ENCODE measurements around the gene TSPAN9. TPM values are rescaled to one million over a fixed set of nuclear protein-coding genes. Genes with fewer than 3 reads are reported as not detected.

The TSPAN9 gene
- polyA plus RNA-seq, 2 of the 4 experiments (the other 2 are of a cell fraction) = 12.4 to 16.1 TPM

DNA sequence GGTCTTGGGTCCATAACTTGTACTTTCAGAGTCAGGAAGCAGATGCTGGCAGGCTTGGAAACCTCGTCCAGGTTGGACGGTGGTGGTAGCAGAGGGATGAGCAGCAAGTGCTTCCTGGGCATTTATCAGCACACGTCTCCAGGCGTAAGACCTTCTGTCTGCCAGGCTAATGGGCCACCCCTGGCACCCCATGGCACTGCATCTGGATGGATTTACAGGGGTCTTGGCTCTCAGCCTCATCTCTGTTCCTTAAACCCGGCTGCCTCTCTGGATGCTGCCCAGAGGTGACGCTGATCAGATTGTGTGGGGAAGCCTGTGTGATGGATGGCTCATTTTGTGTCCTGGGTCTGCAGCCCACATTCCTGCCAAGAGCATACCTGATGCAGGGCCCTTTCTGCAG is 145.1 kb downstream of the TSPAN9 start:
- POLR2A ChIA-PET = no interaction called here
- FAIRE-seq (no peak), ATAC-seq (no peak), DNase-seq (ENCODE audit: low read depth in 1 of 2, low spot score in 1 of 2) (no peak)
- H3K4me2 ChIP-seq = no peak overlapping the region
- H3K27ac ChIP-seq = no peak overlapping the region
- no peaks in the 10 kb centered on the region for H3K4me1 ChIP-seq
- H3K4me3 ChIP-seq = no peak overlapping the region
- WGBS (ENCODE audit: missing lambda C conversion rate) = 88% methylated on average over 6 of the region's 6 CpGs
- CTCF ChIA-PET = interaction anchor here (1.7 to 3.1 kb wide), 2 partner anchors 15 to 20 kb away, joined by 5 to 17 read pairs; no protein-coding TSS in a partner anchor
- H3K9me3 ChIP-seq = no peaks in the 10 kb centered on the region
- no peak for TF ChIP-seq FOSL2 (IDR thresholded peaks at IDR 0.05)
- no peak for TF ChIP-seq FOSL2 (CRISPR knock-in tag; IDR thresholded peaks at IDR 0.05)
- TF ChIP-seq POLR2A (IDR thresholded peaks at IDR 0.05; ENCODE audit: low read length) = no peak
- no peak for TF ChIP-seq RNF2 (IDR thresholded peaks at IDR 0.05; ENCODE audit: borderline replicate concordance, low read depth)
- no peak for TF ChIP-seq RARB (CRISPR knock-in tag; IDR thresholded peaks at IDR 0.05)
- no peak for TF ChIP-seq CHD2 (IDR thresholded peaks at IDR 0.05; ENCODE audit: low read length, partially characterized antibody)
- no peak for TF ChIP-seq HES2 (IDR thresholded peaks at IDR 0.05)
- TF ChIP-seq KDM5A (IDR thresholded peaks at IDR 0.05) = no peak

GRCh38 chr12:3222979-3223378 is 145.8 kb downstream of the TSPAN9 start:
- CTCF ChIA-PET = interaction anchor here (0.6 to 3.1 kb wide), 3 partner anchors 16 to 51 kb away, joined by 3 to 17 read pairs (median 5); no protein-coding TSS in a partner anchor
- ATAC-seq (no peak), DNase-seq (ENCODE audit: low read depth in 1 of 2, low spot score in 1 of 2) (no peak), FAIRE-seq (no peak)
- POLR2A ChIA-PET = no interaction called here
- Histone ChIP-seq H3K4me1 (no peaks in the 10 kb centered on the region), H3K4me2 (no peak overlapping the region), H3K27ac (no peak overlapping the region), H3K4me3 (no peak overlapping the region), H3K9me3 (no peaks in the 10 kb centered on the region)
- 71% methylated on average over 15 of the region's 15 CpGs for WGBS (ENCODE audit: missing lambda C conversion rate)
- TF ChIP-seq HMGXB4 (CRISPR knock-in tag; IDR thresholded peaks at IDR 0.05; ENCODE audit: borderline replicate concordance) = no peak
- TF ChIP-seq CTCF (IDR thresholded peaks at IDR 0.05) = no peak
- TF ChIP-seq MAFK (IDR thresholded peaks at IDR 0.05; ENCODE audit: partially characterized antibody) = no peak
- no peak for TF ChIP-seq EHMT2 (IDR thresholded peaks at IDR 0.05; ENCODE audit: low read depth)
- TF ChIP-seq BHLHE40 (IDR thresholded peaks at IDR 0.05; ENCODE audit: low read depth, low read length) = no peak
- no peak for TF ChIP-seq FOSB (CRISPR knock-in tag; IDR thresholded peaks at IDR 0.05)
- no peak for TF ChIP-seq JUNB (IDR thresholded peaks at IDR 0.05)
- no peak for TF ChIP-seq ELK1 (IDR thresholded peaks at IDR 0.05; ENCODE audit: low read depth, low read length)
- TF ChIP-seq POLR2AphosphoS2 (conservative IDR thresholded peaks at IDR 0.05; ENCODE audit: low read length) = no peak
- TF ChIP-seq RNF2 (IDR thresholded peaks at IDR 0.05; ENCODE audit: borderline replicate concordance, low read depth) = no peak
- TF ChIP-seq PHF8 (IDR thresholded peaks at IDR 0.05; ENCODE audit: borderline replicate concordance, low read depth) = no peak
- TF ChIP-seq RAD21 (conservative IDR thresholded peaks at IDR 0.05 in 1 of 2, IDR thresholded peaks at IDR 0.05 in 1 of 2) = no peak
- no peak for TF ChIP-seq FOXS1 (CRISPR knock-in tag; IDR thresholded peaks at IDR 0.05)
- no peak for TF ChIP-seq CBX2 (IDR thresholded peaks at IDR 0.05; ENCODE audit: borderline replicate concordance, low read depth)
- no peak for TF ChIP-seq RARB (CRISPR knock-in tag; IDR thresholded peaks at IDR 0.05)
